HG02798 (cell line): ENCODE data around the gene GNRHR.

Source experiments
- ATAC-seq: cut with Tn5 transposase; IDR thresholded peaks from one replicate; pipeline ENCODE4 v1.9.1; 2021; ENCODE audit warnings: mild to moderate bottlenecking; ENCODE audit not compliant: unreplicated experiment, poor library complexity

GNRHR gene

DNA sequence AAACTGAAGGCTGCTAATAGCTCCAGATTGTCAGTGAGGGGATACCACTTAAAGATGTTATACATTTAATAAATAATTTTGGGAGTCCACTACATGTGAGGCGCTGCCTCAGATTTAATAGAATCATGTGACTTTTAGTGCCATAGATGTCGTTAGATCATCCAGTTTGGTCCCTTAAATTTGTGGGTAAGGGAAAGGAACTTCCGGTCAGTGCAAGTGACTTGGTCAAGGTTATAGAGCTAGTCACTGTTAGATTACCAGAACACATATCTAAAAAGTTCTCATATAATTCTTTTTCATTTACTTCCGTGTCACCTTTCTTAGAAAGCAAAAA is 52.7 kb downstream of the GNRHR start:
- ATAC-seq = no peak

DNA sequence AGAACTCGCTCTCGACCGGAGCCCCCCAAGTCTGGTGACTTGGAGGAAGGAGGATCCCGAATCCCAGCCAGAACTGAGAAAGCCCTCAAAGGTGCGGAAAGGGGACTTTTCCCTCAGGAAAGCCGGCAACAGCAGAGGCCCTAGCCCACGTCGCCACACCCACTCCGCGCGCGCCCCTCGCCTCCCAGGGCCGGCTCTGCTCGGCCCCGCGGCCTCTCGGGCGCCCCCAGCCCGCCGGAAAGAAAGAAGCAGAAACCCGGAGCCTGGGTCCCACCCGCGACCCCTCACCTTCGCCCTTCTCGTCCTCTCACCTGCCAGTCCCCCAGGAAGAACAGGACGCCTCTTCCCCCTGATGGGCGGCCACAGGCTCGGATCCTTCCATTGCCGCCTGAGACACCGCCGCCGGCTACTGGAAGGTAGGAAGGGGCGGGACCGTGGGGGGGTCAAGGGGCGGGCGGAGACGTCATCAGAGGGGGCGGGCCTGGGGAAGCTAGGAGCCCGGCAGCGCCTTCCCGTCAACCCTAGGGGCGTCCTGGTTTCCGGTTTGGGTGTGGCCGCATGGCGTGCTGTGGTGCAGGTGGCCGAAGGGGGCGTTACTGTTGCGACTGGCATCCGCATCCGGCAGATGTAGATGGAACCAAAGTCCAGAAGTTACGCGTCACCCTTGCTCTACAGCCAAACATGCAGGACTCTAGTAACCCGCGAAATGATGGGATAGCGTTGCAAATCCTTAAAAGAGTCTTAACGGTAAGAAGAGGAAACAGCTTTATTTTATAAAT is 53.3 kb downstream of the GNRHR start, which contains the start of gene UBA6:
UBA6 (minus strand) TSS at position 418 of the 779 bp plus-strand sequence; CDS start at position 382, 36 bp downstream.
- peak; percentile 98 for ATAC-seq

DNA sequence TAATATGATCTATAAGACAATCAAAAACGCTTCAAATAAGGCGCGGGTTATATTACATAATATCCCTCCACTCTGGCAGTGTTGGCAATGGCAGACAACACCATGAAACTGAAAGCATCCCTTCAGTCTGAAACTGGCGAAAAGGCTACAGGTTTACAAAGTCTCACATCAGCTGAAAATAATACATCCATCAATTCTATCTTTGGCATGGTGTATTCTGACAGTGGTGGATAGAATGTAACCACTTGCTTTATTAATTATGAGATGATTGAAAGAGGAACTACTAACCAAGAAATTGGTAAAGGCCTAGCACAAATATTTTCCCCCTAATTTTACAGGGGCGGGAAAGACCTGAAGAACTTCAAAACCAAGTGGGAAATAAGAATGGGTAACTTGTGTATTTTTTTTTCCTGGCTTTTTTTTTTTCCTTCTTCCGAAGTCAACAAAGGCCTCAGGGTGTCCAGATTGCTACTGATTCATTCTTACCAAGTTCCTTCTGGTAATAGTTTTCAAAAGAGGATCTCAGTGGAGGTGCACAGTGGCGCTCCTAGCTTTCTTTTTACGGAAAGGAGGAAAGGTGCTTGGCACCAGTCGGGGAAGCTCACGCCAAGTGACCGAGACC is 54.0 kb downstream of the GNRHR start:
- ATAC-seq = no peak

DNA sequence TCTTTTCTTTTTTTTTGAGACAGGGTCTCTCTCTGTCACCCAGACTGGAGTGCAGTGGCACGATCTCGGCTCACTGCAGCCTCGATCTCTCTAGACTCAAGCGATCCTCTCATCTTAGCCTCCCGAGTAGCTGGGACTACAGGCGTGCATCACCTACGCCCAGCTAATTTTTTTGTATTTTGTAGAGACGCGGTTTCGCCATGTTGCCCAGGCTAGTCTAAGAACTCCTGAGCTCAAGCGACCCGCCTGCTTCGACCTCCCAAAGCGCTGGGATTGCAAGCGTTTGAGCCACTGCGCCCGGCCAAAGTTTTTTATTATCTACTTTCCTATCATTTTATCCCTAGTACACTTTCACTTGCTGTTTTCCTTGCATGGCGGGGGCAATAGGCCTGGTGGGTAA is 54.6 kb downstream of the GNRHR start:
- no peak for ATAC-seq

DNA sequence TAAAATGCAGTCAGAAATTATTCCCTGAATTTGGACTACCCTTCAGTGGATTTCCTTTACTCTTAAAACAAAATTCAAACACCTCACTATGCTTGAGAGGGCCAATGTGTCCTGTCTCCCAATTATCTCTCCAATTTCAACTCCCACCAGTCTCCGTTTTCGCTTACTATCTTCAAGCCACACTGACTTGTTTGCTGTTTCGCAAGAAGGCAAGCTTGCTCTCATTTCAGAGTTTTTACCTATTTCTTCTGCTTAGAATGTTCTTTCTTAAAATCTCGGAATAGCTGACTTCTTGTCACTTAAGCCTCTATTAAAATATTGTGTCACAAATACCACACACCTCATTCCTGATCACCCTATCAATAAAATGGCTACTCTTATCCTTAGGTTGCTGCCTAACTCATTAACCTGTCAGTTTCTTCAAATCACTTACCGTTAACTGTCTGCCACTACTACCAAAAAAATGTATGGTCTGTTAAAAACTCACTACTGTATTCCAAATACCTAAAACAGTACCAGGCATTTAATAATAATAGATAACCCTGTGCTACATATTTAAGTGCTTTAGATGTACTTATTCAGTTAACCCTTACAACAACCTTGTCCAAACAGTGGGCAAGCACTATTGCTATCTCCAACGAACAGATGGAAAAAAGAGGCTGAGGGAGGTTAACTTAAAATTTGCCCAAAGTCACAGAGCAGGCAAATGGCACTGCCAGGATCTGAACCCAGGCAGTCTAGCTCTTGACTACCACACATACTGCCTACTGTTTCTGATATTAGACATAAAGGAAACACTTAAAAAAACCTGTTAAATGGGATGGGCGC is 56.1 kb downstream of the GNRHR start:
- ATAC-seq = no peak

DNA sequence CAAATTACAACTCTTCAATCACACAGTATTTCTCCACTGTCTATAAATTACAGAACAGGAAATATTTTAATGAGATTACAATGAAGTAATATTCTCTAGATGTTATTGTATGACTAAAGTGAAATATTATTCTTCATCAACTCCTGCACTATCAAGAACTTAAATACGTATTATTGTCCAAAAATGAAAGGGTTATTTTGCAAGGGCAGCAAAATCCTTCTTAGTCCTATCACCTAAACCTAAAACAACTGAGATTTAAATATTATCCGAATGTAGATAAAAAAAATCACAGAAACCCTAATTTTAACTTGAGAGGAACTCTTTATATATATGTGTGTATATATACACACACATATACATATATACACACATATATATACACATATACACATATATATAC is 58.1 kb downstream of the GNRHR start:
- no peak for ATAC-seq

DNA sequence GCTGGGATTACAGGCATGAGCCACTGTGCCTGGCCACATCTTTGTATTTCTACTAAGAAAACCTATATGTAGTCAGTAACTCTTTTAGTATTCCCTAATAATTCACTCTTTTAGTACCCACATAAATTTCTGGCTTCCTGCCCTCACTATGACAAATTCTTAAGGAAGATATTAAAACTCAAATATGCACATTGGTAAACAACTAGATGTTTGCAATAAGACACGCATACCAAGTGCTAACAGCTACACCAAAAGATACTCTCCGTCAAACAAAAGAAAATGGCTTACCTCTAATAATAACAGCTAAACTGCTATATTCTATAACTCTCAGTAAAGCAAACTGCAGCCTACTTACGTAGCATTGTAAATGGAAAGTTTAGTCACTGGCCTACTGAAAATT is 59.5 kb downstream of the GNRHR start:
- no peak for ATAC-seq

DNA sequence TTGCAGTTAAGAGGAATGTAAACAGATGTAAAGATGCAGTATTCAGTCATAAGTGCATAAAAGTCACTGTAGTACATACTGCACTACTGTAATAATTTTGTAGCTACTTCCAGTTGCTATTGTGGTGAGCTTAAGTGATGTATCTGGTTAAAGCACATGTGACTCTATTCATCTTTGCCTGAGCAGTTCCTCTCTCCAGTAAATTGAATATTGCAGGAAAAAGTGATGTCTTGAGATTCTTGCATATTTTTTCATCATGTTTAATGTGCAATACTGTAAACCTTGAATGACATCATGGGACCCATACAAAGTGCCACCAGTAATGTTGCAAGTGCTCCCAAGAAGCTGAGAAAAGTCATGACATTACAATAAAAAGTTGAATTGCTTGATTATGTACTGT is 62.9 kb downstream of the GNRHR start:
- no peak for ATAC-seq
